Activated CD8-positive, alpha-beta memory T cell treated with anti-CD3 and anti-CD28 coated beads for 4 hours (primary cell): ENCODE measurements around the gene SULT2B1.
A peak's percentile ranks its signal among the peaks of the same experiment; 100 is the strongest.
"Not testable (repeated sequence)": the region's sequence is repeated elsewhere in the genome, so short reads cannot be mapped to it uniquely, and the experiment has no call there.

Experiments
- DNase-seq, 2 donors: peaks; one replicate each; pipeline ENCODE4 v3.0.0-alpha.2; 2020; ENCODE audit warnings: low read depth in 2 of 2

Gene SULT2B1

GRCh38 chr19:48551437-48552302, at the start of gene SULT2B1:
Gene SULT2B1, plus strand, starts transcription at chr19:48552172. Its CDS starts 81 bp downstream, at chr19:48552253.
- DNase-seq = no peak

- no peak for DNase-seq
Observed at GRCh38 chr19:48502350-48503018, 49.5 kb upstream of the SULT2B1 start.

GRCh38 chr19:48506138-48506733, 45.7 kb upstream of the SULT2B1 start:
- no peak for DNase-seq

- DNase-seq = no peak
Observed at GRCh38 chr19:48507911-48508439, 44.0 kb upstream of the SULT2B1 start.

- DNase-seq = no peak
Observed at GRCh38 chr19:48508729-48509411, 43.1 kb upstream of the SULT2B1 start.

- no peak for DNase-seq
Observed at GRCh38 chr19:48509467-48510194, 42.3 kb upstream of the SULT2B1 start.

- DNase-seq = peak in 1 of 2 donors; percentile 63
Observed at GRCh38 chr19:48510421-48511268, 41.3 kb upstream of the SULT2B1 start.

GRCh38 chr19:48511321-48511731, 40.6 kb upstream of the SULT2B1 start:
- no peak for DNase-seq

GRCh38 chr19:48511800-48512503, 40.0 kb upstream of the SULT2B1 start, which contains the start of gene LMTK3:
Gene LMTK3, minus strand, starts transcription at chr19:48511835. Its CDS starts 259 bp downstream, at chr19:48511576.
- peak in 1 of 2 donors; percentile 64 for DNase-seq

- no peak for DNase-seq
Observed at GRCh38 chr19:48512504-48513288, 39.3 kb upstream of the SULT2B1 start.

GRCh38 chr19:48513289-48514122, 38.5 kb upstream of the SULT2B1 start:
- peak in 1 of 2 donors; percentile 57 for DNase-seq

GRCh38 chr19:48514123-48514458, 37.9 kb upstream of the SULT2B1 start:
- DNase-seq = no peak

- DNase-seq = no peak
Observed at GRCh38 chr19:48516536-48516935, 35.4 kb upstream of the SULT2B1 start.

- DNase-seq = no peak
Observed at GRCh38 chr19:48518207-48518606, 33.8 kb upstream of the SULT2B1 start.

- DNase-seq = not testable (repeated sequence)
Observed at GRCh38 chr19:48519426-48519825, 32.5 kb upstream of the SULT2B1 start.

- no peak for DNase-seq
Observed at GRCh38 chr19:48520134-48520533, 31.8 kb upstream of the SULT2B1 start.

- DNase-seq = no peak
Observed at GRCh38 chr19:48524221-48524620, 27.8 kb upstream of the SULT2B1 start.

GRCh38 chr19:48524732-48525131, 27.2 kb upstream of the SULT2B1 start:
- DNase-seq = no peak
